H1 (cell line): Measurements from ENCODE around the gene SLC7A7. TPM values are rescaled to one million over a fixed set of nuclear protein-coding genes. Genes with fewer than 3 reads are reported as not detected.

Experiments
- BCL11A ChIP-seq, 2 experiments: IDR thresholded peaks; one replicate each; pipeline ENCODE4 v1.6.1; 2011; ENCODE audit warnings: low read depth in 2 of 2, low read length in 2 of 2, mild to moderate bottlenecking in 2 of 2
- BRCA1 ChIP-seq: IDR thresholded peaks from 2 replicates; pipeline ENCODE4 v1.6.1; 2012; ENCODE audit warnings: low read depth, low read length, improper control_type of control experiment
- CBX5 ChIP-seq: fragments of 300-800, 300-1000 bp; sonication (generic); IDR thresholded peaks from 2 replicates; pipeline ENCODE4 v1.7.1; 2016; ENCODE audit warnings: antibody characterized with exemption, low read length, low read depth
- CBX8 ChIP-seq: fragments of 300-800, 300-1000 bp; sonication (generic); IDR thresholded peaks from 2 replicates; pipeline ENCODE4 v1.7.1; 2016; ENCODE audit warnings: low read depth, low read length, borderline replicate concordance
- CREB1 ChIP-seq: IDR thresholded peaks from 2 replicates; pipeline ENCODE4 v1.6.1; 2012; ENCODE audit warnings: inconsistent platforms
- GABPA ChIP-seq: IDR thresholded peaks from 2 replicates; pipeline ENCODE4 v1.6.1; 2011; ENCODE audit warnings: mild to moderate bottlenecking, low read length, moderate library complexity, borderline replicate concordance; ENCODE audit not compliant: insufficient read depth
- HDAC2 ChIP-seq, 2 experiments: fragments of 300-600 bp in 1 of 2; sonication (generic) in 1 of 2; IDR thresholded peaks; 2 replicates each; pipeline ENCODE4 v1.6.1; 2011 to 2012; ENCODE audit warnings: low read depth in 2 of 2, low read length in 2 of 2, mild to moderate bottlenecking in 2 of 2, moderate library complexity in 2 of 2, borderline replicate concordance in 1 of 2, inconsistent platforms in 1 of 2
- KDM5A ChIP-seq: fragments of 200-600 bp; IDR thresholded peaks from 2 replicates; pipeline ENCODE4 v1.7.1; 2012; ENCODE audit warnings: mild to moderate bottlenecking, low read length, inconsistent platforms, mixed read lengths
- NRF1 ChIP-seq: IDR thresholded peaks from 2 replicates; pipeline ENCODE4 v1.6.1; 2011; ENCODE audit warnings: mild to moderate bottlenecking, low read depth, low read length, improper control_type of control experiment
- POLR2A ChIP-seq, 2 experiments: IDR thresholded peaks; 1 replicate in 1 of 2; 2 replicates in 1 of 2; pipeline ENCODE4 v1.6.1; 2011; ENCODE audit warnings: low read depth in 2 of 2, low read length in 2 of 2, mild to moderate bottlenecking in 2 of 2; ENCODE audit errors: control extremely low read depth in 1 of 2
- RFX5 ChIP-seq: IDR thresholded peaks from 2 replicates; pipeline ENCODE4 v1.6.1; 2011; ENCODE audit warnings: low read depth, low read length, improper control_type of control experiment, borderline replicate concordance
- RXRA ChIP-seq: IDR thresholded peaks from 2 replicates; pipeline ENCODE4 v1.6.1; 2011; ENCODE audit warnings: low read depth, mild to moderate bottlenecking, low read length, moderate library complexity; ENCODE audit not compliant: insufficient read depth
- SAP30 ChIP-seq: fragments of 300-600 bp; sonication (generic); IDR thresholded peaks from 2 replicates; pipeline ENCODE4 v1.7.1; 2012; ENCODE audit warnings: low read length, moderate library complexity, mild to moderate bottlenecking, inconsistent platforms; ENCODE audit not compliant: insufficient read depth, insufficient replicate concordance
- SIN3A ChIP-seq, 2 experiments: IDR thresholded peaks in 1 of 2; conservative IDR thresholded peaks in 1 of 2; 2 replicates each; pipeline ENCODE4 v1.6.1; 2011 to 2012; ENCODE audit warnings: low read length in 2 of 2, improper control_type of control experiment in 1 of 2, low read depth in 1 of 2, mild to moderate bottlenecking in 1 of 2
- SIX5 ChIP-seq: IDR thresholded peaks from 2 replicates; pipeline ENCODE4 v1.6.1; 2011; ENCODE audit warnings: mild to moderate bottlenecking, low read depth, low read length
- SP1 ChIP-seq: IDR thresholded peaks from 2 replicates; pipeline ENCODE4 v1.6.1; 2011; ENCODE audit warnings: low read depth, low read length
- SRF ChIP-seq: IDR thresholded peaks from 2 replicates; pipeline ENCODE4 v1.6.1; 2011; ENCODE audit warnings: mild to moderate bottlenecking, low read depth, low read length, moderate library complexity
- SUZ12 ChIP-seq: fragments of 200-600 bp; sonication (generic); IDR thresholded peaks from 2 replicates; pipeline ENCODE4 v1.6.1; 2012; ENCODE audit warnings: mild to moderate bottlenecking, inconsistent platforms, low read length, moderate library complexity, mixed read lengths
- TAF1 ChIP-seq: IDR thresholded peaks from 2 replicates; pipeline ENCODE4 v1.6.1; 2011; ENCODE audit warnings: mild to moderate bottlenecking, low read depth, low read length
- TAF7 ChIP-seq: optimal IDR thresholded peaks from 2 replicates; pipeline ENCODE3; 2011; ENCODE audit warnings: low read depth, mild to moderate bottlenecking, inconsistent platforms, low read length, moderate library complexity, borderline replicate concordance
- TBP ChIP-seq: IDR thresholded peaks from 2 replicates; pipeline ENCODE4 v1.6.1; 2011; ENCODE audit warnings: low read depth, low read length, improper control_type of control experiment
- TCF12 ChIP-seq: IDR thresholded peaks from 2 replicates; pipeline ENCODE4 v1.6.1; 2011; ENCODE audit warnings: low read depth, mild to moderate bottlenecking, low read length
- TEAD4 ChIP-seq: IDR thresholded peaks from 2 replicates; pipeline ENCODE4 v1.6.1; 2012; ENCODE audit warnings: low read depth, low read length, inconsistent platforms, mixed read lengths
- YY1 ChIP-seq: IDR thresholded peaks from 2 replicates; pipeline ENCODE4 v1.6.1; 2011; ENCODE audit warnings: low read depth, mild to moderate bottlenecking, low read length
- polyA plus RNA-seq, 7 experiments: library from polyadenylated mRNA; depleted of rRNA in 3 of 7; stranded (reverse) in 5 of 7; unstranded in 2 of 7; fragments of >200 nt in 5 of 7; fragments of 200-250 nt in 2 of 7; gene quantifications; 1 replicate in 5 of 7; 2 replicates in 1 of 7; 4 replicates in 1 of 7; pipeline versions ENCODE4 v1.2.1 to v1.2.3, GENCODE V29; 2011 to 2013; ENCODE audit warnings: missing spikeins in 2 of 7, mixed read lengths in 2 of 7
- total RNA-seq: library from RNA; stranded (reverse); fragmentation: NEBNext Ultra II Directional; extraction: Animal tissue kit (Norgen Biotek cat#: 25700); gene quantifications from 2 replicates; pipeline ENCODE4 v1.2.1, GENCODE V29; 2021
- TF ChIP-seq, protein P1 (sequence below): IDR thresholded peaks from 2 replicates; pipeline ENCODE4 v1.6.1; 2012; ENCODE audit warnings: inconsistent platforms
- TF ChIP-seq, protein P2 (sequence below): IDR thresholded peaks from 2 replicates; pipeline ENCODE4 v1.6.1; 2012; ENCODE audit warnings: inconsistent platforms

The SLC7A7 gene
- total and polyA plus RNA-seq, 2 of the 8 experiments (the other 6 are each of a cell fraction or from before 2014, with no cell fraction given), result 5.8 to 14.9 TPM

DNA sequence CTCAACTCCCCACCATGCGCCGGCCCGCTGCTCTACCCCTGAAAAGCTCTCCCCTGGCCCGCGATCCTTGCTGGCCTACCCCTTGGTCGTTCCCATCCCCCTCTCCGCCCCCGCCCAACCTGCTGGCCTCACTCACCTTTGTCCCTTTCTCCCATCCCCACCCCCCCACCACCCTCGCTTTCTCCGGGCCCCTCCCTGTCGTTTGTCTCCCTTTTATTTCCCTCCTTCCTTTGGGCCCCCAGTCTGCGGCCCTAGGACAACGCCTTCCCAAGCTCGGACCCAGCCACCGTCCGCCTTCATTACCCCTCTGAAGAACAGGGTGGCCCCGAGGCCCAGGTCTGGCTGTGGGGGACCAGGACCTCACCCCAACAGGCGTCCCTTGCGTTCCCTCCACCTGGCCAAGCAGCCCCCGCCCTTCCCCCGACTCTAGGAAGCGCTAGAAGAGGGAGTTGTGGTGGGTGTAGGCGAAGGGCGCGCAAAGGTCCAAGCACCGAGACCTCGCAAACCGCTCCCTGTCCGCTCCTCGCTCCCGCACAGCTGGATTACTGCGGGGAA, 6.9 kb upstream of the SLC7A7 start (continued):
- TF ChIP-seq TEAD4 (no peak), BCL11A (IDR thresholded peaks at IDR 0.05; ENCODE audit: low read depth in 2 of 2, low read length in 2 of 2) (no peak), BRCA1 (no peak), SAP30 (no peak), NRF1 (no peak), HDAC2 (IDR thresholded peaks at IDR 0.05; ENCODE audit: borderline replicate concordance in 1 of 2, low read depth in 2 of 2, low read length in 2 of 2) (no peak), TAF1 (peak; percentile 53; the same call in 1 of the 2 replicates), RFX5 (no peak), TBP (no peak), CBX8 (no peak), SUZ12 (no peak), POLR2A (IDR thresholded peaks at IDR 0.05; ENCODE audit: control extremely low read depth in 1 of 2, low read depth in 2 of 2, low read length in 2 of 2) (peak in 1 of 2 experiments; percentile 81; a peak in 2 of 3 replicates), SRF (no peak), YY1 (no peak), TAF7 (no peak), CBX5 (no peak), TCF12 (no peak), GABPA (no peak), KDM5A (no peak), CREB1 (no peak), SIX5 (no peak), RXRA (no peak), SP1 (no peak), SIN3A (conservative IDR thresholded peaks at IDR 0.05 in 1 of 2, IDR thresholded peaks at IDR 0.05 in 1 of 2; ENCODE audit: low read depth in 1 of 2, low read length in 2 of 2) (no peak)
- TF ChIP-seq, protein P1, sequence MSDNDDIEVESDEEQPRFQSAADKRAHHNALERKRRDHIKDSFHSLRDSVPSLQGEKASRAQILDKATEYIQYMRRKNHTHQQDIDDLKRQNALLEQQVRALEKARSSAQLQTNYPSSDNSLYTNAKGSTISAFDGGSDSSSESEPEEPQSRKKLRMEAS, result peak; percentile 54
- TF ChIP-seq, protein P2, sequence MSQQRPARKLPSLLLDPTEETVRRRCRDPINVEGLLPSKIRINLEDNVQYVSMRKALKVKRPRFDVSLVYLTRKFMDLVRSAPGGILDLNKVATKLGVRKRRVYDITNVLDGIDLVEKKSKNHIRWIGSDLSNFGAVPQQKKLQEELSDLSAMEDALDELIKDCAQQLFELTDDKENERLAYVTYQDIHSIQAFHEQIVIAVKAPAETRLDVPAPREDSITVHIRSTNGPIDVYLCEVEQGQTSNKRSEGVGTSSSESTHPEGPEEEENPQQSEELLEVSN, result peak; percentile 57
